D721Med (cell line): Measurements from ENCODE around the gene SYT3.

Source experiments
- DNase-seq: peaks from one replicate; pipeline ENCODE4 v3.0.0; 2011; ENCODE audit warnings: low spot score; ENCODE audit not compliant: insufficient read length
- FAIRE-seq: peaks from 2 replicates; lab custom pipeline; 2011; peaks lifted over from hg19 to GRCh38; lab: Jason Lieb, UNC
- TF ChIP-seq, protein P1 (sequence below): IDR thresholded peaks from 2 replicates; pipeline ENCODE4 v1.5.1; 2012; ENCODE audit warnings: mild to moderate bottlenecking, control low read depth; ENCODE audit not compliant: insufficient read depth; ENCODE audit errors: missing control alignments

The SYT3 gene

GRCh38 chr19:50661766-50662650 is 22.3 kb upstream of the SYT3 start:
- no peak for FAIRE-seq
- DNase-seq = no peak
- TF ChIP-seq, protein P1, sequence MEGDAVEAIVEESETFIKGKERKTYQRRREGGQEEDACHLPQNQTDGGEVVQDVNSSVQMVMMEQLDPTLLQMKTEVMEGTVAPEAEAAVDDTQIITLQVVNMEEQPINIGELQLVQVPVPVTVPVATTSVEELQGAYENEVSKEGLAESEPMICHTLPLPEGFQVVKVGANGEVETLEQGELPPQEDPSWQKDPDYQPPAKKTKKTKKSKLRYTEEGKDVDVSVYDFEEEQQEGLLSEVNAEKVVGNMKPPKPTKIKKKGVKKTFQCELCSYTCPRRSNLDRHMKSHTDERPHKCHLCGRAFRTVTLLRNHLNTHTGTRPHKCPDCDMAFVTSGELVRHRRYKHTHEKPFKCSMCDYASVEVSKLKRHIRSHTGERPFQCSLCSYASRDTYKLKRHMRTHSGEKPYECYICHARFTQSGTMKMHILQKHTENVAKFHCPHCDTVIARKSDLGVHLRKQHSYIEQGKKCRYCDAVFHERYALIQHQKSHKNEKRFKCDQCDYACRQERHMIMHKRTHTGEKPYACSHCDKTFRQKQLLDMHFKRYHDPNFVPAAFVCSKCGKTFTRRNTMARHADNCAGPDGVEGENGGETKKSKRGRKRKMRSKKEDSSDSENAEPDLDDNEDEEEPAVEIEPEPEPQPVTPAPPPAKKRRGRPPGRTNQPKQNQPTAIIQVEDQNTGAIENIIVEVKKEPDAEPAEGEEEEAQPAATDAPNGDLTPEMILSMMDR = no peak

GRCh38 chr19:50661023-50661422 is 21.3 kb upstream of the SYT3 start:
- TF ChIP-seq, protein P1 = no peak
- DNase-seq = no peak
- no peak for FAIRE-seq

- TF ChIP-seq, protein P1 = no peak
- no peak for FAIRE-seq
- no peak for DNase-seq
Observed at GRCh38 chr19:50660088-50660366, 20.3 kb upstream of the SYT3 start.

- TF ChIP-seq, protein P1 = no peak
- DNase-seq = no peak
- no peak for FAIRE-seq
Observed at GRCh38 chr19:50659318-50660087, 19.8 kb upstream of the SYT3 start.

GRCh38 chr19:50658441-50659317 is 19.0 kb upstream of the SYT3 start:
- TF ChIP-seq, protein P1 = no peak
- FAIRE-seq (no peak), DNase-seq (peak; percentile 84)

- peak; percentile 82 for DNase-seq
- FAIRE-seq = no peak
- TF ChIP-seq, protein P1 = no peak
Observed at GRCh38 chr19:50657712-50658440, 18.2 kb upstream of the SYT3 start.
